D721Med (cell line): Measurements from ENCODE around the gene OVCA2.

Experiments used
- DNase-seq: peaks from one replicate; pipeline ENCODE4 v3.0.0; 2011; ENCODE audit warnings: low spot score; ENCODE audit not compliant: insufficient read length
- FAIRE-seq: peaks from 2 replicates; lab custom pipeline; 2011; peaks lifted over from hg19 to GRCh38; lab: Jason Lieb, UNC
- TF ChIP-seq, protein P1 (sequence below): IDR thresholded peaks from 2 replicates; pipeline ENCODE4 v1.5.1; 2012; ENCODE audit warnings: mild to moderate bottlenecking, control low read depth; ENCODE audit not compliant: insufficient read depth; ENCODE audit errors: missing control alignments

OVCA2 gene

DNA sequence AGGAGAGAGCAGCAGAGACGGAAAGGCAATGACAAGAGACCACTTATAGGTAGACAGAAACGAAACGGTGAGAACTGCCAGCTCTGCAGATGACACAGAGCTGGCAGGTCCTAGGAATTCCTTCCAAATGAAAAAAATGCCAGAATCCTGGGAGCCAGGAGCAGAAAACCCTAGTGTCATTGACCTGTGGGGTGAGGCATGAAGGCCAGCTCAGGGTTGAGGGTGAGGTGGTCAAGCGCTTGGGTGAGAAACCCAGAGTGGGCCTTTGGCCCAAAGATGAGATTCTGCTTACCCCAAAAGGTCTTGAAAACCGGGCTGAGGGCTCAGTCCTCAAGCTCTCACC, 22.3 kb downstream of the OVCA2 start:
- TF ChIP-seq, protein P1, sequence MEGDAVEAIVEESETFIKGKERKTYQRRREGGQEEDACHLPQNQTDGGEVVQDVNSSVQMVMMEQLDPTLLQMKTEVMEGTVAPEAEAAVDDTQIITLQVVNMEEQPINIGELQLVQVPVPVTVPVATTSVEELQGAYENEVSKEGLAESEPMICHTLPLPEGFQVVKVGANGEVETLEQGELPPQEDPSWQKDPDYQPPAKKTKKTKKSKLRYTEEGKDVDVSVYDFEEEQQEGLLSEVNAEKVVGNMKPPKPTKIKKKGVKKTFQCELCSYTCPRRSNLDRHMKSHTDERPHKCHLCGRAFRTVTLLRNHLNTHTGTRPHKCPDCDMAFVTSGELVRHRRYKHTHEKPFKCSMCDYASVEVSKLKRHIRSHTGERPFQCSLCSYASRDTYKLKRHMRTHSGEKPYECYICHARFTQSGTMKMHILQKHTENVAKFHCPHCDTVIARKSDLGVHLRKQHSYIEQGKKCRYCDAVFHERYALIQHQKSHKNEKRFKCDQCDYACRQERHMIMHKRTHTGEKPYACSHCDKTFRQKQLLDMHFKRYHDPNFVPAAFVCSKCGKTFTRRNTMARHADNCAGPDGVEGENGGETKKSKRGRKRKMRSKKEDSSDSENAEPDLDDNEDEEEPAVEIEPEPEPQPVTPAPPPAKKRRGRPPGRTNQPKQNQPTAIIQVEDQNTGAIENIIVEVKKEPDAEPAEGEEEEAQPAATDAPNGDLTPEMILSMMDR: no peak
- DNase-seq (no peak), FAIRE-seq (no peak)

DNA sequence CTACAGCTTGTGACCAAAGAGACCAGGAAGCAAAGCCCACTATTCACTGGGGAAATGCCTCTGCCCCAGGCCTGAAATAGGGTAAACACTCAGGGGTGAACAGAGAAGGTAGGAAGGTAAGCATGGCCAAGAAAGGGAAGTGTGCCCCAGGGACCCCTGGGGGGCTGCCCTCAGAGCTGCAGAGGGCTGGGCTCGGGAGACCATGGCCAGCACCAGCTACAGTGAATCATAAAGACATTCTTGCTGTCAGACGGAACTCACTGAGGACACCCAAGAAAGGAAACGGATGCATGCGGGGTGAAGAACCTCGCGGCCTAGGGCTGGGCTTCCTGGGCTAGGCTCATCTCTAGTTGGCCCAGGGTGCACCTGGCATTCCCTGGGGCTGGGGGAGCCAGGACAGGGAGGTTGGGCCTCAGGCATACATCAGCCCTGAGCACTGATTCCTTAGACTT, 22.7 kb downstream of the OVCA2 start:
- TF ChIP-seq, protein P1: no peak
- no peak for FAIRE-seq
- DNase-seq: no peak

DNA sequence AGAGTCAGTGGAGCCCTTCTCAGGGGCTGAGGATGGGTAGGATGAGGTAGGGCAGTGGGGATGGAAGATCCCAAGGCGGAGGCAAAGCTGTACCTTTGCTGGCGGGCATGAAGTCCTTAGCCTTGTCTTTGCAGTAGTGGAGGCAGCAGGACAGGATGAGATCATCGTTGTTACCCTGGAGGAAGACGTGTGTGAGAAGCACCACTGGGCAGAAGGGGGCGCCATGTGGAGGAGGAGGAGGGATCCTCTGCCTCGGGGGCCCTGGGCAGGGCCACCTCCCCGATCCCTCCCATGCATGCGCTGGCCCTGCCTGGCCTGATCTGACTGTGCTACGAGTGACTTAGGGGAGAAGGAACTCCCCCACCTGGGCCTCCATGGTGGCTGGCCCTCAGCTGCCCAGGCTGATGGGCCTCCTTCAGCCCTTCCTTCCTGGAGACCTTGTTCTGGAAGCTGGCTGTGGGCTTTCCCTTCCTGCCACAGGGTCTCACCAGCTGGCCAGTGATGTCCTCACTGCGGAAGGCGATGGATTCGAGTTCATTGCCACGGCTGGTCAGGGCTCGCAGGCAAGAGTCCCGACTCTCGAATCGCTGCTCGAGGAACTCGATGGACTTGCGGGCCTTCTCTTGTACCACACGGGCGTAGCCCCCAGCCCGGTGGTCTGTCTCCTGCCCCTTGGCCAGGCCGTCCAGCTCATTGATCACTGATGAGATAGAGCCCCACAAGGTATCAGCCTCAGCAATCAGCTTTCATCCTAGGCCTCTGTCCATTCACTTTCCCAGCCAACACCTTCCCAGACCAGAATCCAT, 23.4 kb downstream of the OVCA2 start:
- TF ChIP-seq, protein P1: peak; percentile 8
- DNase-seq: no peak
- no peak for FAIRE-seq

DNA sequence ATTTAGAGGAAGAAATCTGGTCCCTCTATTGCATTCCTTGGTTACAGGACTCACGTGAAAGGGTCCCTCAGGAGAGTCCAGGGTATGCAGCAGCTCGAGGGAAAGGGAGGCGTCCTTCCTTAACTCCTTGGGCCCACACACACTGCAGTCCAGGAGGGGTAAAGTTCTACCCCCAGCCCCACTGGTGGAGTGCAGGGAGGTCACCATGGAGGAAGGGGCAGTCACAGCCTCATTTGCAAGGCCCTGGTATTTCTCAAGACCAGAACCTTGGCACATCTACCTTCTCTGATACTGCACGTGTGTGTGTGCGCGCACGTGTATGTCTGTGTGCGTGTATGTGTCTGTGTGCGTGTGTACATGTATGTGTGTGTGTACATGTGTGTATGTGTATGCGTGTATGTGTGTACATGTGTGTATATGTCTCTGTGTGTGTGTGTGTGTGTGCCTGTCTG, 24.2 kb downstream of the OVCA2 start:
- FAIRE-seq (no peak), DNase-seq (no peak)
- TF ChIP-seq, protein P1: no peak

DNA sequence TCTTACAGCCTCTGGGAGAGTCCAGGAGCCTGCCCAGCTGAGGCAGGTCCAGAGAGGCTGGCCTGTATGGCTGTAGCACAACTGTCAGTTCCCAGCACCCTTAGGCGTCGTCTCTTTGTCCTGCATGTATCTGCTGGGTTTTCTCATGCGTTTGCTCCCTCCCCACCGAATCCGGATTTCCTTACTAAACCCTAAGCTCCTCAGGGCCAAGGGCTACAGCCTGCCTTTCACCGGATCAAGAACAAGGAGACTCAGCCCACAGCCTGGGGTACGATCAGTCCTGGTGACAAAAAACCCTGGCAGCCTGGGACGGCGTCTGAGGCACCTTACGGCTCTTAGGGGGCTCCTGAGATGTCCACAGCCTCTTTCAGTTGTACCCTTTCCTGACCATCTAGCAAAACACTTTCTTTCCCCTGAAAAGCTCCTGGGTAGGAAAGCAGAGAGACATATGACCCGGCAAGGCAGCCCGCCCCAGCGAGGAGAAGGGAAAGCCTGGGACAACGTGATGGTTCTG, 25.3 kb downstream of the OVCA2 start:
- TF ChIP-seq, protein P1: no peak
- DNase-seq: peak; percentile 57

DNA sequence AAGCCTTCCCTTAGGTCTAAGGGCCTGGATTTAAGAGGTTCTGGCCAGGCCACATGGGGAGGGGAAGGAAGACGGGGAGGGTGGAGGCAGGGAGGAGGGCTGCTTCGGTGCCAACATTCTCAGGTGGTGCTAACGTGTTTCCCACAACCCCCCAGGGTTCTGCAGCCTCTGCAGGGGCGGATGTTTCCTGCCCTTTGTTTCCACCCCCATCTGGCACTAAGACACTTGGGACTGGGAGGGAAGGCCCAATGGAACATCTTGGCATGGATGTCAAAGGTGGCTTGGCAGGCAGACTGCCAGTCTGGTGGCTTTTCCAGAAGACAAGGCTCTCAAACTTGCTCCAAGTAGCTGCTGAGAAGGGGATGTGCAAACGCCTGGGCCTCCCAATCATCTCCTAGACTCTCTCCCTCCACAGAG, 25.8 kb downstream of the OVCA2 start:
- no peak for DNase-seq
- FAIRE-seq: no peak
- TF ChIP-seq, protein P1: no peak

More for the DNA sequence above, 25.3 kb downstream of the OVCA2 start:
- no peak for FAIRE-seq

DNA sequence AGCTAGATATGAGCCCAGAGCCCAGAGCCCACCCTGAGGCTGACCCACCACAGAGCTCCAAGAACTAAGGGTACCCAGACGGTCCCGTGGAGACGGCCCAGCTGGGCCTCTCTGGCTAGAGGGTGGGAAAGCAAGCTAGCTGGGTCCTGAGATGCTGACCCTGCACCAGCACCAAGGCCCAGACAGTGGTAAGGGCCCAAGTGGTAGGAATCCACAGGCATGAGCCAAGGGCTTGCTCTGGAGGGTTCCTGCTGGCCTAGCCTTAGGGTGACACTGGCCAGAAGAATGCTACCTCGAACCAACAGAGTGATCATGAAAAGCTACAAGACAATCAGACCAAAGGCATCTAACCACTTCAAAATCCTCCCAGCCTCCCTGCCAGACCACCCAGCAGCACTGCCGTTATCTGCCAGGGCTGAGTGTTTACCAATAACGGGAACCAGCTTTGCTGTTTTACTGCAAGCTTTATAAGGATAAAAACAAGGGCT, 26.3 kb downstream of the OVCA2 start:
- DNase-seq (no peak), FAIRE-seq (no peak)
- TF ChIP-seq, protein P1: no peak
